ENCODE data around the gene DKK3. TPM values are rescaled to one million over a fixed set of nuclear protein-coding genes. Genes with fewer than 3 reads are reported as not detected.

Gene DKK3
- polyA plus RNA-seq, 1 of the 3 experiments (the other 2 are of a cell fraction): 1,174 TPM

- CTCF ChIA-PET: no interaction called here
These were observed 14.6 kb upstream of the DKK3 start for GRCh38 chr11:12023015-12023414.

More at GRCh38 chr11:12023015-12023414, 14.6 kb upstream of the DKK3 start:
- H3K9me2 ChIP-seq: no peaks in the 10 kb centered on the region
- no peak overlapping the region for H3K27ac ChIP-seq (ENCODE audit: low read depth in 2 of 2, low read length in 1 of 2)
- peaks cover 7 to 10% of the 10 kb centered on the region in 2 experiments; a peak in 3 of 4 replicates for H3K4me1 ChIP-seq (ENCODE audit: control insufficient read depth in 1 of 2, insufficient read depth in 2 of 2, low read depth in 1 of 2, low read length in 1 of 2)
- H3K4me3 ChIP-seq (ENCODE audit: low read depth in 2 of 2, low read length in 1 of 2): no peak overlapping the region
- H3K9ac ChIP-seq: no peak overlapping the region
- H3K4me2 ChIP-seq: no peak overlapping the region
- POLR2A ChIA-PET: no interaction called here
- H2AFZ ChIP-seq (ENCODE audit: low read depth): no peak overlapping the region
- WGBS (ENCODE audit: low lambda C conversion rate): 71% methylated on average over 1 of the region's 1 CpG
- H3K79me2 ChIP-seq (ENCODE audit: insufficient read depth): no peaks in the 10 kb centered on the region
- peaks cover 2% of the 10 kb centered on the region for H3F3A ChIP-seq (replicated peaks; ENCODE audit: insufficient read depth)
- H3K9me3 ChIP-seq: 0 out of 2 replicates have a peak, but pooled peaks cover 7% of the 10 kb centered on the region
- H3K27me3 ChIP-seq (ENCODE audit: insufficient read depth): no peaks in the 10 kb centered on the region
- H3K36me3 ChIP-seq (replicated peaks in 1 of 2; ENCODE audit: control insufficient read depth in 1 of 2, insufficient read depth in 2 of 2, low read length in 1 of 2): no peaks in the 10 kb centered on the region
- DNase-seq: no peak
- TF ChIP-seq, protein P1, sequence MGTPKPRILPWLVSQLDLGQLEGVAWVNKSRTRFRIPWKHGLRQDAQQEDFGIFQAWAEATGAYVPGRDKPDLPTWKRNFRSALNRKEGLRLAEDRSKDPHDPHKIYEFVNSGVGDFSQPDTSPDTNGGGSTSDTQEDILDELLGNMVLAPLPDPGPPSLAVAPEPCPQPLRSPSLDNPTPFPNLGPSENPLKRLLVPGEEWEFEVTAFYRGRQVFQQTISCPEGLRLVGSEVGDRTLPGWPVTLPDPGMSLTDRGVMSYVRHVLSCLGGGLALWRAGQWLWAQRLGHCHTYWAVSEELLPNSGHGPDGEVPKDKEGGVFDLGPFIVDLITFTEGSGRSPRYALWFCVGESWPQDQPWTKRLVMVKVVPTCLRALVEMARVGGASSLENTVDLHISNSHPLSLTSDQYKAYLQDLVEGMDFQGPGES (IDR thresholded peaks at IDR 0.05; ENCODE audit: low read depth, low read length): no peak
- no peak for TF ChIP-seq EP300 (IDR thresholded peaks at IDR 0.05; ENCODE audit: borderline replicate concordance in 1 of 2, low read depth in 1 of 2, low read length in 1 of 2)
- no peak for TF ChIP-seq RCOR1 (IDR thresholded peaks at IDR 0.05; ENCODE audit: low read length)
- no peak for TF ChIP-seq TEAD4 (IDR thresholded peaks at IDR 0.05; ENCODE audit: borderline replicate concordance, insufficient read depth)
- no peak for TF ChIP-seq RFX5 (IDR thresholded peaks at IDR 0.05; ENCODE audit: low read length)
- no peak for TF ChIP-seq TCF12 (IDR thresholded peaks at IDR 0.05)
- TF ChIP-seq MEF2A (IDR thresholded peaks at IDR 0.05; ENCODE audit: borderline replicate concordance, low read depth): no peak
- no peak for TF ChIP-seq RXRA (IDR thresholded peaks at IDR 0.05; ENCODE audit: borderline replicate concordance, low read depth)
- no peak for TF ChIP-seq GATA2 (CRISPR knock-in tag; IDR thresholded peaks at IDR 0.05)
- TF ChIP-seq, protein P2, sequence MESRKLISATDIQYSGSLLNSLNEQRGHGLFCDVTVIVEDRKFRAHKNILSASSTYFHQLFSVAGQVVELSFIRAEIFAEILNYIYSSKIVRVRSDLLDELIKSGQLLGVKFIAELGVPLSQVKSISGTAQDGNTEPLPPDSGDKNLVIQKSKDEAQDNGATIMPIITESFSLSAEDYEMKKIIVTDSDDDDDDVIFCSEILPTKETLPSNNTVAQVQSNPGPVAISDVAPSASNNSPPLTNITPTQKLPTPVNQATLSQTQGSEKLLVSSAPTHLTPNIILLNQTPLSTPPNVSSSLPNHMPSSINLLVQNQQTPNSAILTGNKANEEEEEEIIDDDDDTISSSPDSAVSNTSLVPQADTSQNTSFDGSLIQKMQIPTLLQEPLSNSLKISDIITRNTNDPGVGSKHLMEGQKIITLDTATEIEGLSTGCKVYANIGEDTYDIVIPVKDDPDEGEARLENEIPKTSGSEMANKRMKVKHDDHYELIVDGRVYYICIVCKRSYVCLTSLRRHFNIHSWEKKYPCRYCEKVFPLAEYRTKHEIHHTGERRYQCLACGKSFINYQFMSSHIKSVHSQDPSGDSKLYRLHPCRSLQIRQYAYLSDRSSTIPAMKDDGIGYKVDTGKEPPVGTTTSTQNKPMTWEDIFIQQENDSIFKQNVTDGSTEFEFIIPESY (IDR thresholded peaks at IDR 0.05; ENCODE audit: borderline replicate concordance, low read depth): no peak
- no peak for TF ChIP-seq GABPA (IDR thresholded peaks at IDR 0.05; ENCODE audit: low read depth)
- no peak for TF ChIP-seq SIN3A (IDR thresholded peaks at IDR 0.05; ENCODE audit: borderline replicate concordance, low read depth, low read length)
- TF ChIP-seq, protein P3, sequence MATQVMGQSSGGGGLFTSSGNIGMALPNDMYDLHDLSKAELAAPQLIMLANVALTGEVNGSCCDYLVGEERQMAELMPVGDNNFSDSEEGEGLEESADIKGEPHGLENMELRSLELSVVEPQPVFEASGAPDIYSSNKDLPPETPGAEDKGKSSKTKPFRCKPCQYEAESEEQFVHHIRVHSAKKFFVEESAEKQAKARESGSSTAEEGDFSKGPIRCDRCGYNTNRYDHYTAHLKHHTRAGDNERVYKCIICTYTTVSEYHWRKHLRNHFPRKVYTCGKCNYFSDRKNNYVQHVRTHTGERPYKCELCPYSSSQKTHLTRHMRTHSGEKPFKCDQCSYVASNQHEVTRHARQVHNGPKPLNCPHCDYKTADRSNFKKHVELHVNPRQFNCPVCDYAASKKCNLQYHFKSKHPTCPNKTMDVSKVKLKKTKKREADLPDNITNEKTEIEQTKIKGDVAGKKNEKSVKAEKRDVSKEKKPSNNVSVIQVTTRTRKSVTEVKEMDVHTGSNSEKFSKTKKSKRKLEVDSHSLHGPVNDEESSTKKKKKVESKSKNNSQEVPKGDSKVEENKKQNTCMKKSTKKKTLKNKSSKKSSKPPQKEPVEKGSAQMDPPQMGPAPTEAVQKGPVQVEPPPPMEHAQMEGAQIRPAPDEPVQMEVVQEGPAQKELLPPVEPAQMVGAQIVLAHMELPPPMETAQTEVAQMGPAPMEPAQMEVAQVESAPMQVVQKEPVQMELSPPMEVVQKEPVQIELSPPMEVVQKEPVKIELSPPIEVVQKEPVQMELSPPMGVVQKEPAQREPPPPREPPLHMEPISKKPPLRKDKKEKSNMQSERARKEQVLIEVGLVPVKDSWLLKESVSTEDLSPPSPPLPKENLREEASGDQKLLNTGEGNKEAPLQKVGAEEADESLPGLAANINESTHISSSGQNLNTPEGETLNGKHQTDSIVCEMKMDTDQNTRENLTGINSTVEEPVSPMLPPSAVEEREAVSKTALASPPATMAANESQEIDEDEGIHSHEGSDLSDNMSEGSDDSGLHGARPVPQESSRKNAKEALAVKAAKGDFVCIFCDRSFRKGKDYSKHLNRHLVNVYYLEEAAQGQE (IDR thresholded peaks at IDR 0.05; ENCODE audit: low read depth, low read length): no peak
- TF ChIP-seq ELF1 (IDR thresholded peaks at IDR 0.05): no peak
- TF ChIP-seq RAD21 (IDR thresholded peaks at IDR 0.05; ENCODE audit: low read length): no peak
- TF ChIP-seq, protein P4, sequence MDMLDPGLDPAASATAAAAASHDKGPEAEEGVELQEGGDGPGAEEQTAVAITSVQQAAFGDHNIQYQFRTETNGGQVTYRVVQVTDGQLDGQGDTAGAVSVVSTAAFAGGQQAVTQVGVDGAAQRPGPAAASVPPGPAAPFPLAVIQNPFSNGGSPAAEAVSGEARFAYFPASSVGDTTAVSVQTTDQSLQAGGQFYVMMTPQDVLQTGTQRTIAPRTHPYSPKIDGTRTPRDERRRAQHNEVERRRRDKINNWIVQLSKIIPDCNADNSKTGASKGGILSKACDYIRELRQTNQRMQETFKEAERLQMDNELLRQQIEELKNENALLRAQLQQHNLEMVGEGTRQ (IDR thresholded peaks at IDR 0.05; ENCODE audit: borderline replicate concordance, low read depth, low read length): no peak
- no peak for TF ChIP-seq CHD2 (IDR thresholded peaks at IDR 0.05; ENCODE audit: low read length, partially characterized antibody)
- H4K20me1 ChIP-seq (ENCODE audit: insufficient read depth): no peaks in the 10 kb centered on the region
